H1 (cell line): ENCODE data around the gene HEATR9. TPM values are rescaled to one million over a fixed set of nuclear protein-coding genes. Genes with fewer than 3 reads are reported as not detected.

Source experiments
- CTCF ChIA-PET: fragments of 300-600 bp; sonication (Branson Sonifier 250); formaldehyde crosslinking; loops from one replicate; lab custom pipeline; 2021; ENCODE audit not compliant: partially characterized antibody; lab: Charles Lee
- POLR2A ChIA-PET: fragments of 300-600 bp; sonication (Branson Sonifier 250); formaldehyde crosslinking; loops from one replicate; lab custom pipeline; 2021; ENCODE audit warnings: inconsistent platforms; ENCODE audit not compliant: partially characterized antibody; lab: Charles Lee
- DNase-seq, 2 experiments: peaks; one replicate each; pipeline versions ENCODE4 v3.0.0 to v3.0.0-alpha.2; 2010 to 2022; ENCODE audit warnings: low spot score in 2 of 2, low read depth in 1 of 2, mixed read lengths in 1 of 2
- FAIRE-seq: peaks from 2 replicates; lab custom pipeline; 2011; peaks lifted over from hg19 to GRCh38; lab: Jason Lieb, UNC
- H2AFZ ChIP-seq: 2 replicates; pipeline ENCODE4 v1.8.1; 2012; ENCODE audit warnings: low read length, inconsistent platforms
- H2AK5ac ChIP-seq: 2 replicates; pipeline ENCODE4 v1.6.1; 2013; ENCODE audit warnings: low read depth, low read length
- H2BK120ac ChIP-seq: replicated peaks from 2 replicates; pipeline ENCODE3; 2013; ENCODE audit warnings: low read depth, low read length, inconsistent platforms
- H2BK12ac ChIP-seq: 2 replicates; pipeline ENCODE4 v1.6.1; 2013; ENCODE audit warnings: low read depth, low read length
- H2BK15ac ChIP-seq: 2 replicates; pipeline ENCODE4 v1.6.1; 2013; ENCODE audit warnings: low read length
- H2BK20ac ChIP-seq: 2 replicates; pipeline ENCODE4 v1.6.1; 2013; ENCODE audit warnings: low read length
- H2BK5ac ChIP-seq: 2 replicates; pipeline ENCODE4 v1.6.1; 2013; ENCODE audit warnings: low read depth, low read length
- H3K14ac ChIP-seq: 2 replicates; pipeline ENCODE4 v1.6.1; 2013; ENCODE audit warnings: inconsistent platforms; ENCODE audit not compliant: insufficient read length
- H3K18ac ChIP-seq: 2 replicates; pipeline ENCODE4 v1.6.1; 2013; ENCODE audit warnings: low read length; ENCODE audit errors: extremely low read depth
- H3K23ac ChIP-seq: 2 replicates; pipeline ENCODE4 v1.6.1; 2013; ENCODE audit warnings: inconsistent platforms; ENCODE audit not compliant: insufficient read length
- H3K23me2 ChIP-seq: 2 replicates; pipeline ENCODE4 v1.6.1; 2013; ENCODE audit warnings: low read depth, low read length
- H3K27ac ChIP-seq: 2 replicates; pipeline ENCODE4 v1.6.1; 2011; ENCODE audit warnings: low read depth, low read length, inconsistent platforms
- H3K27me3 ChIP-seq, 4 experiments: replicated peaks in 1 of 4; 1 replicate in 1 of 4; 2 replicates in 3 of 4; pipeline versions ENCODE4 v1.6.1 to v1.8.1; 2011 to 2013; ENCODE audit warnings: low read length in 3 of 4, mild to moderate bottlenecking in 3 of 4, inconsistent platforms in 2 of 4, mixed read lengths in 2 of 4, moderate library complexity in 1 of 4; ENCODE audit not compliant: control insufficient read depth in 3 of 4, insufficient read depth in 3 of 4; ENCODE audit errors: extremely low read depth in 1 of 4
- H3K36me3 ChIP-seq, 4 experiments: 2 replicates each; pipeline versions ENCODE4 v1.6.1 to v1.8.1; 2011 to 2013; ENCODE audit warnings: mild to moderate bottlenecking in 4 of 4, low read length in 3 of 4, moderate library complexity in 2 of 4, control low read depth in 1 of 4, inconsistent platforms in 1 of 4; ENCODE audit not compliant: insufficient read depth in 4 of 4, control insufficient read depth in 2 of 4
- H3K4ac ChIP-seq: replicated peaks from 2 replicates; pipeline ENCODE3; 2013; ENCODE audit warnings: low read length, low read depth, mixed read lengths, inconsistent platforms; ENCODE audit not compliant: insufficient read length
- H3K4me1 ChIP-seq, 4 experiments: replicated peaks in 1 of 4; 1 replicate in 1 of 4; 2 replicates in 3 of 4; pipeline versions ENCODE4 v1.6.1 to v1.8.1; 2011 to 2013; ENCODE audit warnings: low read length in 3 of 4, inconsistent platforms in 2 of 4, mixed read lengths in 1 of 4; ENCODE audit not compliant: insufficient read depth in 4 of 4, control insufficient read depth in 3 of 4
- H3K4me2 ChIP-seq, 2 experiments: 2 replicates each; pipeline versions ENCODE4 v1.6.1 to v1.8.1; 2011 to 2013; ENCODE audit warnings: low read depth in 2 of 2, low read length in 2 of 2, control low read depth in 1 of 2, inconsistent platforms in 1 of 2, mild to moderate bottlenecking in 1 of 2; ENCODE audit not compliant: insufficient read depth in 1 of 2
- H3K4me3 ChIP-seq, 4 experiments: fragments of 200-600, 300-600 bp in 1 of 4; sonication (generic), shearing (Covaris generic), sonication (Bioruptor Twin) in 1 of 4; 2 replicates each; pipeline versions ENCODE4 v1.5.1 to v1.8.1; 2011 to 2016; ENCODE audit warnings: low read length in 4 of 4, low read depth in 3 of 4, control low read depth in 2 of 4, inconsistent platforms in 2 of 4, mild to moderate bottlenecking in 2 of 4, mixed read lengths in 1 of 4, moderate library complexity in 1 of 4; ENCODE audit not compliant: insufficient read depth in 2 of 4; ENCODE audit errors: extremely low read depth in 1 of 4
- H3K56ac ChIP-seq: replicated peaks from 2 replicates; pipeline ENCODE3; 2013; ENCODE audit warnings: low read depth, mild to moderate bottlenecking, mixed read lengths, low read length, inconsistent platforms; ENCODE audit not compliant: insufficient read length
- H3K79me1 ChIP-seq: 2 replicates; pipeline ENCODE4 v1.6.1; 2013; ENCODE audit warnings: low read depth, low read length, control low read depth
- H3K79me2 ChIP-seq, 2 experiments: 2 replicates each; pipeline versions ENCODE4 v1.6.1 to v1.8.1; 2012 to 2013; ENCODE audit warnings: low read length in 2 of 2, mild to moderate bottlenecking in 2 of 2, inconsistent platforms in 1 of 2; ENCODE audit not compliant: insufficient read depth in 2 of 2, control insufficient read depth in 1 of 2
- H3K9ac ChIP-seq, 4 experiments: replicated peaks in 1 of 4; 1 replicate in 1 of 4; 2 replicates in 3 of 4; pipeline versions ENCODE4 v1.6.1 to v1.8.1; 2011 to 2013; ENCODE audit warnings: low read depth in 3 of 4, low read length in 3 of 4, control low read depth in 2 of 4, mild to moderate bottlenecking in 2 of 4, moderate library complexity in 2 of 4, inconsistent platforms in 1 of 4; ENCODE audit errors: extremely low read depth in 1 of 4
- H3K9me3 ChIP-seq, 2 experiments: 2 replicates each; pipeline versions ENCODE4 v1.6.1 to v1.8.1; 2012 to 2013; ENCODE audit warnings: mild to moderate bottlenecking in 2 of 2, moderate library complexity in 2 of 2, control low read depth in 1 of 2, inconsistent platforms in 1 of 2, low read depth in 1 of 2, low read length in 1 of 2, mixed read lengths in 1 of 2; ENCODE audit not compliant: insufficient read depth in 2 of 2
- H4K20me1 ChIP-seq, 2 experiments: replicated peaks in 1 of 2; 2 replicates each; pipeline versions ENCODE3 to v1.8.1; 2011 to 2013; ENCODE audit warnings: inconsistent platforms in 2 of 2, low read length in 2 of 2, mild to moderate bottlenecking in 1 of 2; ENCODE audit not compliant: insufficient read depth in 2 of 2, control insufficient read depth in 1 of 2
- H4K5ac ChIP-seq: 2 replicates; pipeline ENCODE4 v1.6.1; 2013; ENCODE audit warnings: low read length, low read depth, mixed read lengths, inconsistent platforms; ENCODE audit not compliant: insufficient read length
- H4K8ac ChIP-seq: 2 replicates; pipeline ENCODE4 v1.8.0; 2013; ENCODE audit warnings: mild to moderate bottlenecking, moderate library complexity, low read length, inconsistent platforms; ENCODE audit not compliant: insufficient read depth; ENCODE audit errors: extremely low read depth
- H4K91ac ChIP-seq: replicated peaks from 2 replicates; pipeline ENCODE3; 2013; ENCODE audit warnings: low read length, mixed read lengths, inconsistent platforms; ENCODE audit not compliant: insufficient read length
- ASH2L ChIP-seq: fragments of 200-600, 300-600 bp; sonication (generic); IDR thresholded peaks from one replicate; pipeline ENCODE4 v1.7.1; 2017; ENCODE audit warnings: low read length
- CHD1 ChIP-seq: IDR thresholded peaks from 2 replicates; pipeline ENCODE4 v1.6.1; 2012; ENCODE audit warnings: low read depth, low read length, improper control_type of control experiment
- EP300 ChIP-seq, 2 experiments: IDR thresholded peaks; 1 replicate in 1 of 2; 2 replicates in 1 of 2; pipeline ENCODE4 v1.6.1; 2011 to 2012; ENCODE audit warnings: low read depth in 2 of 2, low read length in 2 of 2, mild to moderate bottlenecking in 2 of 2, borderline replicate concordance in 1 of 2, inconsistent platforms in 1 of 2, moderate library complexity in 1 of 2
- HDAC2 ChIP-seq, 2 experiments: fragments of 300-600 bp in 1 of 2; sonication (generic) in 1 of 2; IDR thresholded peaks; 2 replicates each; pipeline ENCODE4 v1.6.1; 2011 to 2012; ENCODE audit warnings: low read depth in 2 of 2, low read length in 2 of 2, mild to moderate bottlenecking in 2 of 2, moderate library complexity in 2 of 2, borderline replicate concordance in 1 of 2, inconsistent platforms in 1 of 2
- KDM4A ChIP-seq: IDR thresholded peaks from one replicate; pipeline ENCODE4 v1.7.1; 2012; ENCODE audit warnings: low read depth, mild to moderate bottlenecking, moderate library complexity, low read length, inconsistent platforms; ENCODE audit not compliant: severe bottlenecking
- KDM5A ChIP-seq: fragments of 200-600 bp; IDR thresholded peaks from 2 replicates; pipeline ENCODE4 v1.7.1; 2012; ENCODE audit warnings: mild to moderate bottlenecking, low read length, inconsistent platforms, mixed read lengths
- RBBP5 ChIP-seq: IDR thresholded peaks from 2 replicates; pipeline ENCODE4 v1.7.1; 2012; ENCODE audit warnings: low read depth, mild to moderate bottlenecking, inconsistent platforms, low read length, moderate library complexity, borderline replicate concordance
- RNF2 ChIP-seq: fragments of 200-900, 300-1000 bp; sonication (generic); IDR thresholded peaks from 2 replicates; pipeline ENCODE4 v1.7.1; 2016; ENCODE audit warnings: borderline replicate concordance, low read depth, mild to moderate bottlenecking, antibody characterized with exemption, low read length; ENCODE audit not compliant: poor library complexity, severe bottlenecking; ENCODE audit errors: missing control alignments
- SP4 ChIP-seq: IDR thresholded peaks from 2 replicates; pipeline ENCODE4 v1.6.1; 2012; ENCODE audit warnings: low read length, inconsistent platforms
- WGBS, 2 experiments: shearing (Covaris generic) in 1 of 2; methylation state at CpG; one replicate each; pipeline versions ENCODE4 v1.1.6 to v1.1.7; 2013 to 2015; ENCODE audit warnings: low lambda C conversion rate in 2 of 2, mixed read lengths in 2 of 2, inconsistent platforms in 1 of 2, low coverage in 1 of 2, missing lambda C conversion rate in 1 of 2; ENCODE audit not compliant: insufficient replicate concordance in 2 of 2, insufficient coverage in 1 of 2, insufficient read length in 1 of 2; ENCODE audit errors: extremely low coverage in 1 of 2, missing lambda C conversion rate in 1 of 2; 5-methylcytosine and 5-hydroxymethylcytosine counted together
- polyA plus RNA-seq, 7 experiments: library from polyadenylated mRNA; depleted of rRNA in 3 of 7; stranded (reverse) in 5 of 7; unstranded in 2 of 7; fragments of >200 nt in 5 of 7; fragments of 200-250 nt in 2 of 7; gene quantifications; 1 replicate in 5 of 7; 2 replicates in 1 of 7; 4 replicates in 1 of 7; pipeline versions ENCODE4 v1.2.1 to v1.2.3, GENCODE V29; 2011 to 2013; ENCODE audit warnings: missing spikeins in 2 of 7, mixed read lengths in 2 of 7
- total RNA-seq: library from RNA; stranded (reverse); fragmentation: NEBNext Ultra II Directional; extraction: Animal tissue kit (Norgen Biotek cat#: 25700); gene quantifications from 2 replicates; pipeline ENCODE4 v1.2.1, GENCODE V29; 2021

Gene HEATR9
- total and polyA plus RNA-seq, 2 of the 8 experiments (the other 6 are each of a cell fraction or from before 2014, with no cell fraction given): not detected

DNA sequence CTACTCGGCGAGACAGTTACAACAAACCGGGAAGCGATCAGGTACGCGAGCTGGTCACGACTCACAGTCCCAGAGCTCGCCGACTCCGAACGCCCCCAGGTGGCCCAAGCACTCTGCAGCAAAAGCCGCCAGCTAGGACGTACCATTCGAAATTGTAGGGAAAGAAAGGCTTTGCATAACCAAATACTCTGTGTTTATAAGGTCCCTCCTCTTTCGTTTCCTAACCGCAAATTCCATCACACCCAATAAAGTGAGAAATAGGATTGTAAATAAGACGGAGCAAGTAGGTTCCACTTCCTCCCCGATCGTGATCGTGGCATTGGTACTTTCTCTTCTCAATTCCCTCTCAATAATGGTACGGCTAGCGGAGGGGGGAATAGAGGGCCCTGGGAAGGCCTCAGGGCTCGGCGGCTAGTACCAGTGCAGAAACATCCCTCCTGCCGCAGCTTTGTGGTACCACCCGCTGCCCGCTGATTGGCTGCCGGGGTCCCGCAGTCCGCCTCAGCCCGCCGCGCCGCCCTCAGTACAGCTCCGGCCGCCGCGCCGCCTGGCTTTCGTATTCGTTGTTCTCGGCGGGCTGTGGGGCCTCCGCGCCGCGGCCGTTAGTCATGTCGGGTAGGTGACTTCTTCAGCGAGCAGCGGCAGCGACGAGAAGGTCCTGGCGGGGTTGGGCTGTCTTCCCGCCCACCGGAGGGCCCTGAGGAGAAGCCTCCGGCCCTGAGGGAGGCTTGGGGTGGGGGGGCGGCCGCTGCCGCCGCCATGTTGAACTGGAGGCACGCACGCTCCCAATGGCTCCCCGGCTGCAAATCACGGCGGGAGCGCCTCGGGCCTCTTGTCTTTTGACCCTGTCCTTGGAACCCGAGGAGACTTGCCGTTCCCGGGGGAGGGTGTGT, 59.5 kb downstream of the HEATR9 start, which contains the start of gene TAF15:
TAF15 (plus strand) TSS at position 523 of the 893 bp plus-strand sequence; CDS start at position 609, 86 bp downstream.
- peak within 1 kb of the TSS; percentile 99 for H3K27ac ChIP-seq
- H4K5ac ChIP-seq: peak within 1 kb of the TSS; percentile 95
- peaks cover 0 to 4% (median 0%) of the 10 kb centered on the region in 4 experiments; a peak in 1 of 8 replicates for H3K36me3 ChIP-seq
- peaks cover 23 to 49% of the 10 kb centered on the region in 2 experiments for H3K79me2 ChIP-seq
- H3K18ac ChIP-seq: peak within 1 kb of the TSS; percentile 96
- peaks cover 0 to 10% (median 0%) of the 10 kb centered on the region in 4 experiments; a peak in 3 of 7 replicates for H3K4me1 ChIP-seq
- WGBS, 2 experiments: 1% methylated on average over 69 of the region's 71 CpGs; no CpG with 5 or more reads in 1 of the 2 experiments
- H3K4me3 ChIP-seq: peak within 1 kb of the TSS; percentile 91 to 98 (median 94)
- no peak within 1 kb of the TSS for H3K14ac ChIP-seq
- peaks cover 10 to 14% of the 10 kb centered on the region in 2 experiments for H4K20me1 ChIP-seq
- H3K4ac ChIP-seq: peak within 1 kb of the TSS; percentile 87
- peak within 1 kb of the TSS; percentile 44 for H2BK120ac ChIP-seq
- H2BK12ac ChIP-seq: peak within 1 kb of the TSS; percentile 54; the same call in 1 of the 2 replicates
- POLR2A ChIA-PET: interaction anchor here (0.6 to 5.8 kb wide), 42 partner anchors 9 to 1937 kb away, joined by 3 to 62 read pairs (median 5); partner anchors contain the start of genes C17orf50, GAS2L2, MMP28 and RASL10B
- H3K56ac ChIP-seq: peak within 1 kb of the TSS; percentile 80
- peak within 1 kb of the TSS; percentile 100 for H4K8ac ChIP-seq
- peak within 1 kb of the TSS; percentile 91 to 97 (median 96) for H3K9ac ChIP-seq
- H4K91ac ChIP-seq: peak within 1 kb of the TSS; percentile 85
- H2BK20ac ChIP-seq: no peak within 1 kb of the TSS
- H2BK15ac ChIP-seq: peak within 1 kb of the TSS; percentile 77; the same call in 1 of the 2 replicates
- peak within 1 kb of the TSS; percentile 99 for H2AFZ ChIP-seq
- H2BK5ac ChIP-seq: peak within 1 kb of the TSS; percentile 96
- DNase-seq (peak; percentile 89 to 94), FAIRE-seq (no peak)
- no peaks in the 10 kb centered on the region for H3K79me1 ChIP-seq
- peak within 1 kb of the TSS; percentile 54; the same call in 1 of the 2 replicates for H2AK5ac ChIP-seq
- H3K23me2 ChIP-seq: peaks cover 13% of the 10 kb centered on the region
- no peaks in the 10 kb centered on the region for H3K27me3 ChIP-seq
- H3K23ac ChIP-seq: no peak within 1 kb of the TSS
- peak within 1 kb of the TSS; percentile 69 to 87 for H3K4me2 ChIP-seq
- no peaks in the 10 kb centered on the region for H3K9me3 ChIP-seq
- CTCF ChIA-PET: interaction anchor here (0.6 to 6.6 kb wide), 22 partner anchors 9 to 322 kb away, joined by 3 to 107 read pairs (median 3); partner anchors contain the start of gene MMP28
- TF ChIP-seq SP4 (no peak; the same call in 1 of the 2 replicates), HDAC2 (IDR thresholded peaks at IDR 0.05; ENCODE audit: borderline replicate concordance in 1 of 2, low read depth in 2 of 2, low read length in 2 of 2) (no peak), CHD1 (peak; percentile 98), KDM4A (no peak), EP300 (IDR thresholded peaks at IDR 0.05; ENCODE audit: borderline replicate concordance in 1 of 2, low read depth in 2 of 2, low read length in 2 of 2) (peak in 1 of 2 experiments; percentile 100; a peak in 2 of 3 replicates), RNF2 (no peak), ASH2L (peak; percentile 22), KDM5A (no peak), RBBP5 (no peak; the same call in 1 of the 2 replicates)
